Right hindlimb (tissue), 1 donor: ENCODE measurements around the gene USP20.

Experiments
- DNase-seq: peaks from one replicate; pipeline ENCODE4 v3.0.0-alpha.2; 2018

Gene USP20

GRCh38 chr9:129857207-129857606 is 21.9 kb downstream of the USP20 start:
- no peak for DNase-seq

DNA sequence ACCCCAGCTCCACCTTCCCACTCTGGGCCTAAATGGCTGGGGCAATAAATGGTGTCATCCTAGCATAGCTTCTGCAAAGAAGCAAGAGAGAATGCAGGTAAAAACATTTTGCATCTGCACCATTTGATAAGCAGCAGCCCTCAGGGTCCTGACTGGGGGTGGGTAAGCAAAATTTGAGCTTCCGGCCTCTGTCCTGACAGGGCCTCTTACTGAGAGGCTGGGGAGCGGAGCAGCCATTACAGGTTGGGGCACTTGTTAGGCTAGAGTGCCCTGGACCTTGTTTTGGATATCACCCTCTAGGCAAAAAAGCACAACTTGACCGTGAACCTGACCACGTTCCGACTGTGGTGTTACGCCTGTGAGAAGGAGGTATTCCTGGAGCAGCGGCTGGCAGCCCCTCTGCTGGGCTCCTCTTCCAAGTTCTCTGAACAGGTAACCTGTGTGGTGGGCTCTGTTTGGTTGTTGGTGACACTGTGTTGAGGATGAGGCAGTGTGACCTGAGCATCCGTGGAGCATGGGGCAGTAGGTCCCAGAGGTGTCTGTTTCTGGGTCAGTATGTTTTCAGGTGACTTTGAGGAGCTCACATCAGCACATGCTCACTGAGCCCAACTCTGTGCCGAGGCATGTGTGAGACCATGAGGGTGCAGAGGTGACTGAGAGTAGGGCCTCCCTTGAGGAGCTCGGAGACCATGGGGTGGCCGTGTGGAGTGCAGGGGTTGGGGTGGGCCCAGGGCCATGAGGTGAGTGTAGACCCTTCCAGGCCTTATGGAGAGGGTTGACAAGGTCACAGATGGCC is 23.1 kb downstream of the USP20 start:
- no peak for DNase-seq

GRCh38 chr9:129860653-129861446 is 25.6 kb downstream of the USP20 start:
- DNase-seq: no peak

- DNase-seq: no peak
Measured at GRCh38 chr9:129861447-129861827, 26.2 kb downstream of the USP20 start.

- no peak for DNase-seq
Measured at GRCh38 chr9:129863059-129863690, 27.9 kb downstream of the USP20 start.

DNA sequence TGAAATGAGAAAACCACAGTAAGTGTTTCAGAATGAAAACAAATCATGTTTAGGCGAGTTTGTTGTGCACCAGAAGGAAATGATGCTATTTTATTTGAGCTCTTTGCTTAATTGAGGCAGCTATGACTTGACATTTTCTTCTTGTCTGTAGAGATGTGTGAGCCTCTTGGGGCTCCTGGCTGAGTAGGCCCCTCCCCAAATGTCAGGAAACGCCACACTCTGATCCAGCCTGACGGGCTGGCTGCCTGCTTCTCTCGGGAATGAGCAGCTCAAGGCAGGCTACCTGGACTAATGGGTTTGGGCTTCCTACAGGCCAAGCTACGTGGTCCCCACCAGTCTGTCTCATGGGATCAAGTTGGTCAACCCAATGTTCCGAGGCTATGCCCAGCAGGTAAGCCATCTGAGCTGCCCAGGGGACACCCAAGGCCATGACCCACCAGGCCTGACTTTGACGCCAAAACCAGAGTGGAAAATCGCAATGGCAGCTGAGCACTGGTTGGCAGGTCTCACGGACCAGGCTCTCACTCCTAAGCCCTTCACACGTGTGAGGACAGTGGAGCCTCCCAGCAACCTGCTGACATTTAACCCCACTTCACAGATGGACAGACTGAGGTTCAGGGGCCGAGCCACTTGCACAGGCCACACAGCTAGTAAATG is 29.9 kb downstream of the USP20 start:
- DNase-seq: no peak

DNA sequence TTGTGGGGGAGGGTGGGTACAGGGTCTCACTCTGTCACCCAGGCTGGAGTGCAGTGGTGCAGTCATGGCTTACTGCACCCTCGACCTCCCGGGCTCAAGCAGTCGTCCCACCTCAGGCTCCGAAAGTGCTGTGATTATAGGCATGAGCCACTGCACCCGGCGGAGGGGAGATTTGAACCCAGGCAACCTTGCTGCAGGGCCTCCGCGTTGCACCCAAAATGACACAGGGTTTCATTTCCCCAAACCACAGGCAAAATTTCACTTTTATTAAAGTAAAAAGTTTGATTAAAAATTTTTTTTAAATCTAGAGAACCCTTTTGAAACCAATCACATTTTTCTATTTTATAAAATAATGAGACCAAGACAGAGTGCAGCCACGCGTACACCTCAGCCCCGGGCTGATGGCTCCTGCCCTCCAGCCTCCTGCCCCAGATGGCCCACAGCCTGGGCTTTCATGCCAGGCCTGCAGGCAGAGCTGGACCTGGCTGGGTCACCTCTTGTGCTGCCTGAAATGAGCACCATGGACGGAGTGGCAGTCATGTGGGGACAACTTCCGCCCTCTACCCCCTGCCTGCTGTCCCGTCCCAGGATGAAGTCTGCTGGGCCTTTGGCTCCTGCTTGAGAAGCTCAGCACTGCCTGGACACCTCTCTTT is 30.5 kb downstream of the USP20 start:
- no peak for DNase-seq

- no peak for DNase-seq
Measured at GRCh38 chr9:129866394-129867135, 31.3 kb downstream of the USP20 start.

GRCh38 chr9:129867136-129868022 is 32.1 kb downstream of the USP20 start:
- no peak for DNase-seq

GRCh38 chr9:129868023-129868871 is 33.0 kb downstream of the USP20 start:
- no peak for DNase-seq

GRCh38 chr9:129868872-129869486 is 33.7 kb downstream of the USP20 start:
- DNase-seq: no peak

GRCh38 chr9:129869585-129870501 is 34.6 kb downstream of the USP20 start:
- DNase-seq: no peak

GRCh38 chr9:129871046-129871445 is 35.8 kb downstream of the USP20 start:
- no peak for DNase-seq

DNA sequence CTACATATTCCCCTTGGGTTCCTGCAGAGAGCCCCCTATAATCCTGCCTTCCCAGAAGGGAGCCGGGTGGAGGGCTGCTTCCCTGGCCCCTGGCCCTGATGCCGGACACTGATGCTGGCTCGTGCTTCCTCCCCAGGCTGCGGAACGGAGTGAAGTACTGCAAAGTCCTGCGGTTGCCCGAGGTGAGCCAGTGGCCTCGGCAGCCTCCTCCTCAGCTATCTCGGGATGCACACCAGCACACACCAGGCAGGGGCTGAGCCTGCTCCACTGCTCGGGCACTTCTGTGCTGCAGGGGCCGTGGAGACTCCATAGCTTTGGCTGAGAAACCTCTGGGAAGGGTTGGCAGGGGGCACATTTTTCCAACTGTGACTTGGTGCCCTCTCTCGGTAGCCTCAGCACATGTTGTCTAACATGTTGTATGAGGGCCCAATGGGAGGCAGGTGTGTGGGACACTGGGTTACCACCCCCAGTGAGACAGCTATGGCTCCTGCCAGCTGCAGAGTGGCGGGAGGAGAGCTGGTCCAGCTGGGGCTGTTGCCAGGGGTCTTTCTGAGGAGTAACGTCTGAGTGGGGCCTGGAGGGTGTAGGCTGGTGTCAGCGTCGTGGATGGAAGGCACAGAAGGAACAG is 38.4 kb downstream of the USP20 start:
- DNase-seq: no peak

GRCh38 chr9:129874261-129875101 is 39.2 kb downstream of the USP20 start:
- no peak for DNase-seq

GRCh38 chr9:129875181-129875611 is 39.9 kb downstream of the USP20 start:
- no peak for DNase-seq
